ENCODE measurements around the gene HRH1.
A peak's percentile ranks its signal among the peaks of the same experiment; 100 is the strongest.

Gene HRH1

GRCh38 chr3:11136116-11136515 is 18.2 kb upstream of the HRH1 start:
- ChIA-PET POLR2A (no interaction called here), CTCF (interaction anchor here (0.5 to 0.6 kb wide), 3 partner anchors 12 to 76 kb away, joined by 3 to 4 read pairs (median 3); no protein-coding TSS in a partner anchor)
- Histone ChIP-seq H3K27ac (ENCODE audit: extremely low read depth, low read depth, low read length) (no peak overlapping the region), H3K4me1 (ENCODE audit: control insufficient read depth, insufficient read depth, low read length) (no peaks in the 10 kb centered on the region), H3K36me3 (ENCODE audit: control insufficient read depth in 2 of 2, insufficient read depth in 1 of 2, low read length in 2 of 2) (no peaks in the 10 kb centered on the region), H3K4me3 (ENCODE audit: low read depth, low read length) (no peak overlapping the region), H3K9me3 (ENCODE audit: control insufficient read depth, insufficient read depth, low read depth, low read length) (no peaks in the 10 kb centered on the region)
- TF ChIP-seq ZNF16 (tag by site-specific recombination; IDR thresholded peaks at IDR 0.05; ENCODE audit: low read depth) (no peak), ZNF707 (tag by site-specific recombination; IDR thresholded peaks at IDR 0.05) (no peak), ZBTB17 (tag by site-specific recombination; IDR thresholded peaks at IDR 0.05) (no peak), ZNF48 (tag by site-specific recombination; IDR thresholded peaks at IDR 0.05) (no peak), ZNF146 (tag by site-specific recombination; IDR thresholded peaks at IDR 0.05) (no peak)

- TF ChIP-seq SP2 (tag by site-specific recombination; IDR thresholded peaks at IDR 0.05) (peak; percentile 39; the same call in 1 of the 2 replicates), ZNF785 (tag by site-specific recombination; IDR thresholded peaks at IDR 0.05) (no peak), ZNF155 (tag by site-specific recombination; IDR thresholded peaks at IDR 0.05) (no peak), ZNF112 (tag by site-specific recombination; IDR thresholded peaks at IDR 0.05) (no peak), ZNF544 (tag by site-specific recombination; IDR thresholded peaks at IDR 0.05) (no peak), PRDM2 (tag by site-specific recombination; IDR thresholded peaks at IDR 0.05; ENCODE audit: borderline replicate concordance) (no peak), ZNF843 (tag by site-specific recombination; IDR thresholded peaks at IDR 0.05) (no peak)
- Histone ChIP-seq H3K36me3 (ENCODE audit: control insufficient read depth in 2 of 2, insufficient read depth in 1 of 2, low read length in 2 of 2) (no peaks in the 10 kb centered on the region), H3K9me3 (ENCODE audit: control insufficient read depth, insufficient read depth, low read depth, low read length) (no peaks in the 10 kb centered on the region), H3K4me3 (ENCODE audit: low read depth, low read length) (peak overlapping the region; percentile 34), H3K4me1 (ENCODE audit: control insufficient read depth, insufficient read depth, low read length) (no peaks in the 10 kb centered on the region), H3K27ac (ENCODE audit: extremely low read depth, low read depth, low read length) (no peak overlapping the region)
- ChIA-PET CTCF (interaction anchor here (0.5 to 0.6 kb wide), 2 partner anchors 18 to 77 kb away, joined by 3 to 4 read pairs; no protein-coding TSS in a partner anchor), POLR2A (interaction anchor here (0.8 kb wide), 1 partner anchor 18 kb away, joined by 3 read pairs; no protein-coding TSS in a partner anchor)
These were observed 17.3 kb upstream of the HRH1 start for GRCh38 chr3:11136830-11137626.

- peak overlapping the region; percentile 16; the same call in 1 of the 2 replicates for H3K4me3 ChIP-seq (ENCODE audit: low read depth, low read length)
- POLR2A ChIA-PET: no interaction called here
- H3K9me3 ChIP-seq (ENCODE audit: control insufficient read depth, insufficient read depth, low read depth, low read length): no peaks in the 10 kb centered on the region
- H3K27ac ChIP-seq (ENCODE audit: extremely low read depth, low read depth, low read length): no peak overlapping the region
- no peaks in the 10 kb centered on the region for H3K4me1 ChIP-seq (ENCODE audit: control insufficient read depth, insufficient read depth, low read length)
- TF ChIP-seq ZNF10 (tag by site-specific recombination; IDR thresholded peaks at IDR 0.05) (no peak), GFI1B (tag by site-specific recombination; IDR thresholded peaks at IDR 0.05) (no peak), ZNF114 (tag by site-specific recombination; IDR thresholded peaks at IDR 0.05) (no peak), KLF16 (tag by site-specific recombination; IDR thresholded peaks at IDR 0.05) (no peak), PRDM10 (tag by site-specific recombination; IDR thresholded peaks at IDR 0.05) (no peak), ZNF2 (tag by site-specific recombination; IDR thresholded peaks at IDR 0.05) (no peak), ZEB2 (tag by site-specific recombination; IDR thresholded peaks at IDR 0.05) (no peak), ZNF133 (tag by site-specific recombination; IDR thresholded peaks at IDR 0.05) (no peak), ZNF585B (tag by site-specific recombination; IDR thresholded peaks at IDR 0.05) (no peak), ZBTB48 (tag by site-specific recombination; IDR thresholded peaks at IDR 0.05) (no peak), ZNF544 (tag by site-specific recombination; IDR thresholded peaks at IDR 0.05) (no peak)
- H3K36me3 ChIP-seq (ENCODE audit: control insufficient read depth in 2 of 2, insufficient read depth in 1 of 2, low read length in 2 of 2): no peaks in the 10 kb centered on the region
- CTCF ChIA-PET: no interaction called here
These were observed 16.7 kb upstream of the HRH1 start for GRCh38 chr3:11137627-11137959.

Measured in HEK293 (cell line).